Loucy (cell line): ENCODE measurements around the gene UQCRC1.

Source experiments
- H2AFZ ChIP-seq: fragments of 200-600 bp; sonication (generic); 2 replicates; pipeline ENCODE4 v1.6.0; 2016; ENCODE audit warnings: antibody characterized with exemption, mild to moderate bottlenecking, low read length, moderate library complexity
- H3F3A ChIP-seq: fragments of 200-600 bp; 2 replicates; pipeline ENCODE4 v1.6.0; 2016; ENCODE audit warnings: antibody characterized with exemption, low read depth, mild to moderate bottlenecking
- H3K27me3 ChIP-seq: fragments of 200-600 bp; sonication (generic); 2 replicates; pipeline ENCODE4 v1.6.1; 2014; ENCODE audit warnings: low read length, mild to moderate bottlenecking; ENCODE audit not compliant: insufficient read depth, poor library complexity, severe bottlenecking
- H3K36me3 ChIP-seq: fragments of 200-600 bp; sonication (generic); 2 replicates; pipeline ENCODE4 v1.6.1; 2016; ENCODE audit warnings: low read length; ENCODE audit not compliant: insufficient read depth
- H3K4me1 ChIP-seq: fragments of 200-600 bp; sonication (generic); 2 replicates; pipeline ENCODE4 v1.5.1; 2014; ENCODE audit warnings: low read length, mild to moderate bottlenecking; ENCODE audit not compliant: insufficient read depth, poor library complexity, severe bottlenecking
- H3K4me2 ChIP-seq: fragments of 200-600 bp; sonication (generic); 2 replicates; pipeline ENCODE4 v1.6.0; 2014; ENCODE audit warnings: antibody characterized with exemption, low read length, low read depth, mild to moderate bottlenecking; ENCODE audit not compliant: poor library complexity, severe bottlenecking
- H3K4me3 ChIP-seq: fragments of 200-600 bp; sonication (generic); 2 replicates; pipeline ENCODE4 v1.5.1; 2014; ENCODE audit warnings: low read length, mild to moderate bottlenecking, mixed read lengths; ENCODE audit not compliant: poor library complexity, severe bottlenecking
- H3K79me2 ChIP-seq: fragments of 200-600 bp; sonication (generic); 2 replicates; pipeline ENCODE4 v1.6.1; 2014; ENCODE audit warnings: low read length; ENCODE audit not compliant: insufficient read depth
- H3K9ac ChIP-seq: fragments of 200-600 bp; sonication (generic); 2 replicates; pipeline ENCODE4 v1.6.0; 2014; ENCODE audit warnings: mild to moderate bottlenecking, low read depth, low read length, moderate library complexity; ENCODE audit not compliant: poor library complexity, severe bottlenecking
- H3K9me2 ChIP-seq: fragments of 200-600 bp; sonication (generic); replicated peaks from 2 replicates; pipeline ENCODE4 v1.6.1; 2016; ENCODE audit warnings: low read depth, low read length, mixed read lengths
- H3K9me3 ChIP-seq: fragments of 200-600 bp; sonication (generic); 2 replicates; pipeline ENCODE4 v1.6.1; 2014; ENCODE audit warnings: mild to moderate bottlenecking, antibody characterized with exemption, low read length, low read depth; ENCODE audit not compliant: insufficient read depth
- H4K20me1 ChIP-seq: fragments of 200-600 bp; sonication (generic); 2 replicates; pipeline ENCODE4 v1.6.0; 2014; ENCODE audit warnings: antibody characterized with exemption, low read length, mild to moderate bottlenecking; ENCODE audit not compliant: insufficient read depth, poor library complexity, severe bottlenecking
- EZH2phosphoT487 ChIP-seq: fragments of 200-600 bp; IDR thresholded peaks from 2 replicates; pipeline ENCODE4 v1.6.1; 2018; ENCODE audit warnings: antibody characterized with exemption, mild to moderate bottlenecking, moderate library complexity, borderline replicate concordance
- TF ChIP-seq, protein P1 (sequence below): fragments of 200-600 bp; sonication (generic); conservative IDR thresholded peaks from 2 replicates; pipeline ENCODE4 v1.5.1; 2014; ENCODE audit warnings: mild to moderate bottlenecking, antibody characterized with exemption, low read length

The UQCRC1 gene

DNA sequence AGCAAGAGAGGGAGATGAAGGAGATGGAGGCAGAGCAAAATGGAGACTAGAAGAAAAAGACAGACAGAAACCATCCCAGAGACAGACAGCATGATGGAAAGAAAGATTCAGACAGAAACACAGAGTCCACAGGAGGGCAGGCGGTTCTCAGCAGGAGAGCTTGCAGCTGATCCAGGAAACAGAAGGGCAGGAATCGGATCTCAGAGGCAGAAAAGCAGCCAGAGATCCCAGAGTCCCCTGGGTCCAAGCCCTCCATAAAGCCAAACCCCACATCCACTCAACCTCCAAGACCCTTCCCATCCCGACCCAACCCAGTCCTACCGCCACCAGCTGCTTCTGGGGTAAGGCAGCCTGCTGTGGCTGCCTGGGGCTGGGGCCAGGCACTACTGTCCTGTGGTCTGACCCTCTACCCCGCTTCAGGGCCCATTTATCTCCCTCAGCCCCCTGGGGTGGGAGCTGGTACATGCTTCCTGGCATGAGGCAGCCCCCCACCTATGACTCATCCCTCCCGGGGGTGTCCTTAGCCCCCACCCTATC, 46.0 kb downstream of the UQCRC1 start, which contains the start of gene UCN2:
Gene UCN2, minus strand, starts transcription at position 400 of the 537 bp plus-strand sequence. CDS start 657 bp downstream, outside the sequence.
- Histone ChIP-seq H3K9me3 (no peaks in the 10 kb centered on the region), H3K4me2 (no peak within 1 kb of the TSS), H3K36me3 (no peaks in the 10 kb centered on the region), H3F3A (no peaks in the 10 kb centered on the region), H3K9ac (peak within 1 kb of the TSS; percentile 13), H3K27me3 (no peaks in the 10 kb centered on the region), H4K20me1 (no peaks in the 10 kb centered on the region), H2AFZ (no peak within 1 kb of the TSS), H3K9me2 (no peaks in the 10 kb centered on the region), H3K4me1 (peaks cover 49% of the 10 kb centered on the region), H3K4me3 (no peak within 1 kb of the TSS), H3K79me2 (no peaks in the 10 kb centered on the region)
- TF ChIP-seq EZH2phosphoT487 = no peak
- TF ChIP-seq, protein P1, sequence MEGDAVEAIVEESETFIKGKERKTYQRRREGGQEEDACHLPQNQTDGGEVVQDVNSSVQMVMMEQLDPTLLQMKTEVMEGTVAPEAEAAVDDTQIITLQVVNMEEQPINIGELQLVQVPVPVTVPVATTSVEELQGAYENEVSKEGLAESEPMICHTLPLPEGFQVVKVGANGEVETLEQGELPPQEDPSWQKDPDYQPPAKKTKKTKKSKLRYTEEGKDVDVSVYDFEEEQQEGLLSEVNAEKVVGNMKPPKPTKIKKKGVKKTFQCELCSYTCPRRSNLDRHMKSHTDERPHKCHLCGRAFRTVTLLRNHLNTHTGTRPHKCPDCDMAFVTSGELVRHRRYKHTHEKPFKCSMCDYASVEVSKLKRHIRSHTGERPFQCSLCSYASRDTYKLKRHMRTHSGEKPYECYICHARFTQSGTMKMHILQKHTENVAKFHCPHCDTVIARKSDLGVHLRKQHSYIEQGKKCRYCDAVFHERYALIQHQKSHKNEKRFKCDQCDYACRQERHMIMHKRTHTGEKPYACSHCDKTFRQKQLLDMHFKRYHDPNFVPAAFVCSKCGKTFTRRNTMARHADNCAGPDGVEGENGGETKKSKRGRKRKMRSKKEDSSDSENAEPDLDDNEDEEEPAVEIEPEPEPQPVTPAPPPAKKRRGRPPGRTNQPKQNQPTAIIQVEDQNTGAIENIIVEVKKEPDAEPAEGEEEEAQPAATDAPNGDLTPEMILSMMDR = no peak

DNA sequence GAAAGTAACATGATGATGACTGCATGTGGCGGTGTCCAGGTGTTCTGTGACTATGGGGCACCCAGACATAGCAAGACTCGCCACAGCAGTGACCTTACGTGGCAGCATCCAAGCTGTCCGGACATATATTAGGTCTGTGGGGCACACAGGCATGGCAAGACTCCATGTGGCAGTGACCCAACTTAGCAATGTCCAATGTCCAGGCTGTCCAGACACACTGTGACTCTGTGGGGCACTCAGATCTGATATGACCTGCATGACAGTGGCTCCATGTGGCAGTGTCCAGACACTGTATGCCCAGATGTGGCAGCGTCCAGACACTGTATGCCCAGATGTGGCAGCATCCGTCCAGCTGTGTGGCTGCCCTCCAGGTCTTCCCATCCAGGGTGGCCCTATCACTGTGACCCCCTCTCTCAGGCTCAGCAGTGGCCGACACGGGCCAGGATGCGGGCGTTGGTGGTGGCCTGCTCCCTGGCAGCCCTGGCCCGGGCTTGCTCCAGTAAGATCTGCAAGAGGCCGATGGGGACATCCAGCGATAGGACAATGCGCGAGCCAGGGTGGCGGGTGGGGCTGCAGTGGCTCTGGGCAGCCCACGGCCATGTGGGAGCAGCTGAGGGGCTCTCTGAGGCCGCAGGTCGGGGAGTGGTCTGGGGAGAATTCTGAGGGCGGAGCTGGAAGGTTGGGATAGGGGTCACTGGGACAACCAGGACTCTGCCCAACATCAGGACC, 46.9 kb downstream of the UQCRC1 start:
- Histone ChIP-seq H3K9me2 (no peaks in the 10 kb centered on the region), H3K9me3 (no peaks in the 10 kb centered on the region), H3K4me1 (peaks cover 58% of the 10 kb centered on the region), H3K4me3 (no peak overlapping the region), H3K27me3 (no peaks in the 10 kb centered on the region), H3K79me2 (no peaks in the 10 kb centered on the region), H4K20me1 (no peaks in the 10 kb centered on the region), H3F3A (no peaks in the 10 kb centered on the region), H3K4me2 (no peak overlapping the region), H3K9ac (no peak overlapping the region), H3K36me3 (no peaks in the 10 kb centered on the region), H2AFZ (no peak overlapping the region)
- TF ChIP-seq, protein P1 = no peak
- no peak for TF ChIP-seq EZH2phosphoT487

DNA sequence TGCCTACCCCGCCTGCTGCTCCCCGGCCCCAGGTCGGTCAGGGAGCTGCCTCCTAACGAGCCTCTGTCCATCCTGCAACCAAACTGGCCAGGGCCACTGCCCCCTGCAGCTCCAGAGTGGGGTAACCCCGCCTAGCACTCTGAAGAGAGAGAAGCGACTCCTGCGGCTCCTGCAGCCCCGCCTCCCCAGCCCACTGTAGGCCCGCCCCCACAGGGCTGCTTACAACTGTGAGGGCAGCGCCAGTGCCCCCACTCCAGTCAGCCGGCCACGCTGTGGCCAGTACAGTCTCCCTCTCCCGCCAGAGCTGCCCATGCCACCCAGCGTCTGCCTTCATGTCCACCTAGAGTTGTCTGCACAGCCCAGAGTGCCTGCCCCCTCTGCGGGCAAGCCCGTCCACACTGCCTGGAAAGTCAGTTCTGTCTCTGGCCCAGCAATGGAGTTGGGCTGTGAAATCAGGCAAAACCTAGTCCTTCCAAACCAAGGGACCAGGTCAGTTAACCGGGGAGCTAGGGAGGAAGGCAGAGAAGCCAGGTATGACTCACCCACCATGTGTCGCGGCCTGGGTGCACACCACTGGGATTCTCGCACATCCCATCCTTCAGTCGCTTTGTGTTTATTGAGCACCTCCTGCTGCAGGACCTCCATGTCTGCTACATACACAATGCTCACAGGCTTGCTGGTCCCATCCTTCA, 48.3 kb downstream of the UQCRC1 start:
- no peak overlapping the region for H2AFZ ChIP-seq
- H3K27me3 ChIP-seq = no peaks in the 10 kb centered on the region
- no peaks in the 10 kb centered on the region for H3K9me3 ChIP-seq
- peaks cover 61% of the 10 kb centered on the region for H3K4me1 ChIP-seq
- H3K79me2 ChIP-seq = peaks cover 4% of the 10 kb centered on the region
- no peaks in the 10 kb centered on the region for H3F3A ChIP-seq
- H3K9ac ChIP-seq = no peak overlapping the region
- H3K36me3 ChIP-seq = no peaks in the 10 kb centered on the region
- peaks cover under 1% of the 10 kb centered on the region for H4K20me1 ChIP-seq
- no peaks in the 10 kb centered on the region for H3K9me2 ChIP-seq
- H3K4me3 ChIP-seq = peak overlapping the region; percentile 33
- TF ChIP-seq, protein P1 = no peak; the same call in 1 of the 2 replicates
- TF ChIP-seq EZH2phosphoT487 = no peak
- peak overlapping the region; percentile 50 for H3K4me2 ChIP-seq
